Measurements from ENCODE around the gene GPATCH2.

Gene GPATCH2

GRCh38 chr1:217432339-217432738, 198.6 kb downstream of the GPATCH2 start:
- no peak overlapping the region for H3K4me3 ChIP-seq (ENCODE audit: low read depth, low read length)
- TF ChIP-seq, protein P1, sequence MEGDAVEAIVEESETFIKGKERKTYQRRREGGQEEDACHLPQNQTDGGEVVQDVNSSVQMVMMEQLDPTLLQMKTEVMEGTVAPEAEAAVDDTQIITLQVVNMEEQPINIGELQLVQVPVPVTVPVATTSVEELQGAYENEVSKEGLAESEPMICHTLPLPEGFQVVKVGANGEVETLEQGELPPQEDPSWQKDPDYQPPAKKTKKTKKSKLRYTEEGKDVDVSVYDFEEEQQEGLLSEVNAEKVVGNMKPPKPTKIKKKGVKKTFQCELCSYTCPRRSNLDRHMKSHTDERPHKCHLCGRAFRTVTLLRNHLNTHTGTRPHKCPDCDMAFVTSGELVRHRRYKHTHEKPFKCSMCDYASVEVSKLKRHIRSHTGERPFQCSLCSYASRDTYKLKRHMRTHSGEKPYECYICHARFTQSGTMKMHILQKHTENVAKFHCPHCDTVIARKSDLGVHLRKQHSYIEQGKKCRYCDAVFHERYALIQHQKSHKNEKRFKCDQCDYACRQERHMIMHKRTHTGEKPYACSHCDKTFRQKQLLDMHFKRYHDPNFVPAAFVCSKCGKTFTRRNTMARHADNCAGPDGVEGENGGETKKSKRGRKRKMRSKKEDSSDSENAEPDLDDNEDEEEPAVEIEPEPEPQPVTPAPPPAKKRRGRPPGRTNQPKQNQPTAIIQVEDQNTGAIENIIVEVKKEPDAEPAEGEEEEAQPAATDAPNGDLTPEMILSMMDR (IDR thresholded peaks at IDR 0.05; ENCODE audit: low read depth, low read length) = no peak

GRCh38 chr1:217431395-217431794, 199.5 kb downstream of the GPATCH2 start:
- no peak overlapping the region for H3K4me3 ChIP-seq (ENCODE audit: low read depth, low read length)
- TF ChIP-seq, protein P1 (IDR thresholded peaks at IDR 0.05; ENCODE audit: low read depth, low read length) = no peak

- no peak overlapping the region for H3K4me3 ChIP-seq (ENCODE audit: low read depth, low read length)
- TF ChIP-seq, protein P1 (IDR thresholded peaks at IDR 0.05; ENCODE audit: low read depth, low read length) = no peak
Observed at GRCh38 chr1:217425422-217425821, 205.5 kb downstream of the GPATCH2 start.

- H3K4me3 ChIP-seq (ENCODE audit: low read depth, low read length) = no peak overlapping the region
- TF ChIP-seq, protein P1 (IDR thresholded peaks at IDR 0.05; ENCODE audit: low read depth, low read length) = no peak
Observed at GRCh38 chr1:217419194-217419551, 211.7 kb downstream of the GPATCH2 start.

DNA sequence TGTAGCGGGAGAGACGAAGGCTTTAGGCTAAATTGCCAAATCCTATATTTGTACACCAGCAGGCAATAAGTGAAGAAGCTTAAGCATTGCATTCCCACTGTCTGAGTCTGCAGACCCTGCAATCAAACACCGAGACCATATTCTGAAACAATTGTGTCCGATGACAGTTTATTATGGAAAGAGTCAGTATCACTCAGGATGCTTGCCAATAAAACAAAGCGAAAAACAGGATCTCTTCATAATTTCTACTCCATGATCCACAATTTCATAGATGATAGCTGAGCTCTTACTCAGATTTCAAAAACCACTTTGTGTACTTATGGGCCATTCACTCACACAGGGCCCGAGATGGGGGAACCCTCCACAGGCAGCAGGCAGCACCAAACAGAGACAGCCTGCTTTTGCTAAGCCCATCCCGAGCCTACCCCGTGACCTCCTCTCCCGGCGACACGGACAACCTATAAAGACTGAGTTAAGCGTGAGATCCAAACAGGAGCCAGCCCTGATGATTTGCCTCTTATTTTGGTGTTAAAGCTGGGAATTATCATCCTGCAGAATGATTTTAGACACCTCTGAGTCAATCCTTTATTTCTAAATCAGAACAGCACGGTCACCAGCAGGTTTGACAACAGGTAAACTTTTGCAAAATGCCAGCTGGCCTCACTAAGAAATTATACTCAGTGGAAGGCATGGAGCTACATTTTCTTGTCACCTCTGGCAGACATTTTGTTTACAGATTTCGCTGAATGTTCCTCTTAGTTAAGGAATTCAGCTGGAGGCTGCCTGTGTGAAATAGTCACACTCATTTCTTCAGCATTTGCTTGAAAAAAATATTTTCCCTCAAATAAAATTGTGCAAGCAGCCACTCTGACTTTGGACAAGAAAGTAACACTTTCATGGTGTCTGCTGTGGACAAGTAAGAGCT, 212.4 kb downstream of the GPATCH2 start:
- H3K4me3 ChIP-seq (ENCODE audit: low read depth, low read length) = peak overlapping the region; percentile 27
- TF ChIP-seq, protein P1 (IDR thresholded peaks at IDR 0.05; ENCODE audit: low read depth, low read length) = no peak

DNA sequence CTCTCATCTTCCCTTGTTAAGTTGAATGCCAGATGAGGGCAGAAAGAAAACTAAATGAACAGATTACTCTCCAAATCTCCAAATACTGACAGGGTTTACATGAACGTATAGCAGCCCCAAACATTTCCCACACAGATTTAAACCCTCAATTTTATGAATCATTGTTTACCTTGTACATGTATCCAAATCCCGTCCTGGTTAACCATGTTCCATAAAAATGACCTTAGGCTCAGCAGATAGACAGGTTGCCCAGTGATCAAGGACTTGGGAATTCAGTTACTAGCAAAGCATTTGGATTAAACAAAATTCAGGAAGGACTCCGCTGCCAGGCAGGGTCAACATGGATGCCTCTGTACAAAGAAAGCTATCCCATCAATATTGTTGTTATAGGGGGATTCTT, 213.5 kb downstream of the GPATCH2 start:
- no peak overlapping the region for H3K4me3 ChIP-seq (ENCODE audit: low read depth, low read length)
- TF ChIP-seq, protein P1 (IDR thresholded peaks at IDR 0.05; ENCODE audit: low read depth, low read length) = no peak

DNA sequence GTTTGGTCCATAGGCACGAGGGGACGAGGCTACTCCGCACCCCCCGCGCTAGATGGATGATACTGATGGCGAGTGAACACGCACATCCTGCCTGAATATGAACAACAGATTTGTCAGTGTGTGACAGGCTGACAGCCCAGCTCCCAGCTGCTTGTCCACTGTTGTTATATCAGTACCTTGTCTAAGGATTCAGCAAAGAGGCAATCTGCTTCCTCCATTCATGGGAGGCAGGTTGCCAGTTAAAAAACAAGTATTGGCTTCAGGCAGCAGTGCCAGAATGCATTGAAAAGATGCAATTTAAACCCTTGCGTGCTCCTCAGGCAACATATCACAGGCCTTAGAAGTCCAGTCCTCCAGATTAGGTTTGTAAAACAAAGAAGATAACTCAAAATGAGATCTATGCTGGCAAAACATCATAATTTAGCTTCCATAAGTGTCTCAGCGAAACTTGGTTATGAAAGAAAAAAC, 223.3 kb downstream of the GPATCH2 start:
- TF ChIP-seq, protein P1 (IDR thresholded peaks at IDR 0.05; ENCODE audit: low read depth, low read length) = no peak
- H3K4me3 ChIP-seq (ENCODE audit: low read depth, low read length) = peak overlapping the region; percentile 18

Measured in WI38 (cell line).